OCI-LY7 (cell line): Measurements from ENCODE around the gene CACNA1D.

ENCODE experiments used
- CTCF ChIP-seq: fragments of 200-600 bp; sonication (generic); conservative IDR thresholded peaks from 2 replicates; pipeline ENCODE4 v1.5.1; 2014; ENCODE audit warnings: mild to moderate bottlenecking, antibody characterized with exemption, low read length, moderate library complexity, mixed read lengths
- EZH2phosphoT487 ChIP-seq: fragments of 200-600 bp; sonication (generic); IDR thresholded peaks from 2 replicates; pipeline ENCODE4 v1.6.1; 2018; ENCODE audit warnings: low read depth, borderline replicate concordance, mild to moderate bottlenecking, mixed run types, antibody characterized with exemption, low read length, moderate library complexity, mixed read lengths

GRCh38 chr3:53778153-53778552 is 283.7 kb downstream of the CACNA1D start:
- TF ChIP-seq CTCF = no peak
- no peak for TF ChIP-seq EZH2phosphoT487
